HCT116 (cell line): ENCODE results near the gene MLLT3. TPM values are rescaled to one million over a fixed set of nuclear protein-coding genes. Genes with fewer than 3 reads are reported as not detected.

ENCODE experiments used
- ATAC-seq: fragments of 200-7000 bp; cut with Tn5 transposase; 2 replicates; pipeline ENCODE4 v1.9.1; 2020; ENCODE audit warnings: mild to moderate bottlenecking, moderate library complexity
- BruUV-seq: library from RNA; stranded (reverse); fragments of 400-500 nt; replicated peaks from 2 replicates; lab custom pipeline; 2021; lab: Mats Ljungman, UMichigan
- CTCF ChIA-PET: fragments of 300-600 bp; sonication (Branson Sonifier 250); formaldehyde crosslinking; loops from one replicate; lab custom pipeline; 2021; ENCODE audit warnings: antibody characterized with exemption; lab: Charles Lee
- POLR2A ChIA-PET: fragments of 300-600, 350-600 bp; sonication (Branson Sonifier 250); formaldehyde crosslinking; loops from one replicate; lab custom pipeline; 2021; ENCODE audit warnings: antibody characterized with exemption; lab: Charles Lee
- RAD21 ChIA-PET, 2 experiments: fragments of 300-600 bp; sonication (Branson Sonifier 250); formaldehyde crosslinking; loops; one replicate each; lab custom pipeline; 2023; ENCODE audit warnings: low total read pairs in 2 of 2; ENCODE audit not compliant: uncharacterized antibody in 2 of 2, unreplicated experiment in 2 of 2, low non-redundant PET in 1 of 2; lab: Charles Lee
- DNase-seq: peaks from one replicate; pipeline ENCODE4 v3.0.0-alpha.2; 2010; ENCODE audit warnings: low read depth, low spot score
- H2AFZ ChIP-seq: fragments of 200-600 bp; shearing (Covaris generic), sonication (generic); 2 replicates; pipeline ENCODE4 v1.6.1; 2017; ENCODE audit warnings: low read depth, mixed run types, mixed read lengths, antibody characterized with exemption, low read length; ENCODE audit not compliant: poor library complexity, severe bottlenecking
- H3K27ac ChIP-seq: 2 replicates; pipeline ENCODE4 v1.5.1; 2012; ENCODE audit warnings: low read depth, low read length
- H3K27me3 ChIP-seq: fragments of 200-600 bp; sonication (generic); 2 replicates; pipeline ENCODE4 v1.6.1; 2016; ENCODE audit warnings: mixed run types, low read length, mixed read lengths; ENCODE audit not compliant: insufficient read depth
- H3K36me3 ChIP-seq, 2 experiments: fragments of 200-500 bp in 1 of 2; fragments of 200-600 bp in 1 of 2; sonication (Bioruptor generic) in 1 of 2; sonication (generic) in 1 of 2; 2 replicates each; pipeline versions ENCODE4 v1.5.1 to v1.6.1; 2014 to 2016; ENCODE audit warnings: low read length in 2 of 2, inconsistent platforms in 1 of 2, mixed read lengths in 1 of 2, mixed run types in 1 of 2; ENCODE audit not compliant: insufficient read depth in 2 of 2, control insufficient read depth in 1 of 2
- H3K4me1 ChIP-seq, 2 experiments: fragments of 200-600 bp in 1 of 2; sonication (generic) in 1 of 2; 2 replicates each; pipeline versions ENCODE4 v1.5.1 to v1.6.1; 2012 to 2017; ENCODE audit warnings: low read length in 2 of 2, inconsistent platforms in 1 of 2, mild to moderate bottlenecking in 1 of 2, mixed read lengths in 1 of 2, mixed run types in 1 of 2, moderate library complexity in 1 of 2; ENCODE audit not compliant: insufficient read depth in 2 of 2, control insufficient read depth in 1 of 2
- H3K4me2 ChIP-seq: fragments of 200-600 bp; sonication (generic); 2 replicates; pipeline ENCODE4 v1.6.1; 2017; ENCODE audit warnings: mixed run types, low read length, mixed read lengths
- H3K4me3 ChIP-seq, 2 experiments: fragments of 200-600 bp in 1 of 2; sonication (generic) in 1 of 2; replicated peaks in 1 of 2; 2 replicates each; pipeline ENCODE4 v1.5.1; 2011 to 2016; ENCODE audit warnings: low read length in 2 of 2, control low read depth in 1 of 2, low read depth in 1 of 2, mild to moderate bottlenecking in 1 of 2, mixed read lengths in 1 of 2, mixed run types in 1 of 2
- H3K79me2 ChIP-seq: fragments of 200-600 bp; sonication (generic); 2 replicates; pipeline ENCODE4 v1.6.1; 2017; ENCODE audit warnings: mild to moderate bottlenecking, mixed run types, low read length, moderate library complexity, mixed read lengths; ENCODE audit not compliant: insufficient read depth
- H3K9ac ChIP-seq: fragments of 200-600 bp; sonication (generic); 2 replicates; pipeline ENCODE4 v1.6.1; 2016; ENCODE audit warnings: low read length, mixed read lengths
- H3K9me2 ChIP-seq: fragments of 200-600 bp; sonication (generic), shearing (Covaris generic); 2 replicates; pipeline ENCODE4 v1.6.1; 2017; ENCODE audit warnings: mixed run types, mild to moderate bottlenecking, moderate library complexity; ENCODE audit not compliant: insufficient read depth
- H3K9me3 ChIP-seq, 2 experiments: fragments of 200-500 bp in 1 of 2; fragments of 200-600 bp in 1 of 2; sonication (Bioruptor generic) in 1 of 2; sonication (generic) in 1 of 2; 2 replicates each; pipeline ENCODE4 v1.6.1; 2014 to 2017; ENCODE audit warnings: low read length in 2 of 2, mixed read lengths in 2 of 2, inconsistent platforms in 1 of 2, low read depth in 1 of 2, mild to moderate bottlenecking in 1 of 2, mixed run types in 1 of 2, moderate library complexity in 1 of 2; ENCODE audit not compliant: control insufficient read depth in 1 of 2, insufficient read depth in 1 of 2
- H4K20me1 ChIP-seq: fragments of 200-600 bp; sonication (generic), shearing (Covaris generic); 2 replicates; pipeline ENCODE4 v1.6.1; 2017; ENCODE audit warnings: mixed run types, mild to moderate bottlenecking, moderate library complexity; ENCODE audit not compliant: insufficient read depth
- CBX3 ChIP-seq: IDR thresholded peaks from 2 replicates; pipeline ENCODE4 v1.6.1; 2012; ENCODE audit warnings: low read depth
- EGR1 ChIP-seq: IDR thresholded peaks from 2 replicates; pipeline ENCODE4 v1.6.1; 2012; ENCODE audit warnings: low read depth
- ELF1 ChIP-seq: IDR thresholded peaks from 2 replicates; pipeline ENCODE4 v1.6.1; 2012; ENCODE audit warnings: low read depth, borderline replicate concordance
- EZH2 ChIP-seq: fragments of 200-600 bp; sonication (generic); IDR thresholded peaks from 2 replicates; pipeline ENCODE4 v1.6.1; 2017; ENCODE audit warnings: antibody characterized with exemption, mixed run types
- EZH2phosphoT487 ChIP-seq: fragments of 200-600 bp; IDR thresholded peaks from 2 replicates; pipeline ENCODE4 v1.6.1; 2018; ENCODE audit warnings: antibody characterized with exemption, borderline replicate concordance
- FOSL1 ChIP-seq: IDR thresholded peaks from 2 replicates; pipeline ENCODE4 v1.6.1; 2012; ENCODE audit warnings: low read depth
- JUND ChIP-seq: IDR thresholded peaks from 2 replicates; pipeline ENCODE4 v1.6.1; 2012
- MAX ChIP-seq: IDR thresholded peaks from 2 replicates; pipeline ENCODE4 v1.6.1; 2012
- POLR2A ChIP-seq: IDR thresholded peaks from 2 replicates; pipeline ENCODE4 v1.7.0; 2011; ENCODE audit warnings: borderline replicate concordance; ENCODE audit not compliant: insufficient read depth, insufficient read length; ENCODE audit errors: extremely low read depth
- POLR2AphosphoS5 ChIP-seq: IDR thresholded peaks from 2 replicates; pipeline ENCODE4 v1.6.1; 2011; ENCODE audit warnings: mild to moderate bottlenecking, low read depth, low read length, moderate library complexity
- RAD21 ChIP-seq: IDR thresholded peaks from 2 replicates; pipeline ENCODE4 v1.6.1; 2012; ENCODE audit warnings: low read depth, mild to moderate bottlenecking
- SIN3A ChIP-seq: IDR thresholded peaks from 2 replicates; pipeline ENCODE4 v1.6.1; 2012; ENCODE audit warnings: low read depth
- SP1 ChIP-seq: IDR thresholded peaks from 2 replicates; pipeline ENCODE4 v1.6.1; 2012; ENCODE audit warnings: low read depth
- SRF ChIP-seq: IDR thresholded peaks from 2 replicates; pipeline ENCODE4 v1.6.1; 2012; ENCODE audit warnings: low read depth
- TCF7L2 ChIP-seq: IDR thresholded peaks from 2 replicates; pipeline ENCODE4 v1.7.0; 2011; ENCODE audit warnings: borderline replicate concordance, inconsistent platforms; ENCODE audit not compliant: insufficient read depth, insufficient read length; ENCODE audit errors: extremely low read depth
- ZNF274 ChIP-seq: fragments of 200-500 bp; sonication (Bioruptor generic); IDR thresholded peaks from 2 replicates; pipeline ENCODE4 v1.6.1; 2014; ENCODE audit warnings: mild to moderate bottlenecking, low read depth, low read length, inconsistent platforms
- intact Hi-C: fragments of 100-400 bp; cut with micrococcal nuclease; formaldehyde crosslinking; loops from 2 replicates; pipeline ENCODE4 v1.10.0; 2022
- total RNA-seq: library from RNA; stranded (reverse); gene quantifications from one replicate; pipeline ENCODE4 v1.2.1, GENCODE V29; 2021; ENCODE audit not compliant: unreplicated experiment
- TF ChIP-seq, protein P1 (sequence below): IDR thresholded peaks from 2 replicates; pipeline ENCODE4 v1.6.1; 2012
- TF ChIP-seq, protein P2 (sequence below), 3 experiments: fragments of 200-600 bp in 1 of 3; sonication (generic) in 1 of 3; IDR thresholded peaks in 2 of 3; conservative IDR thresholded peaks in 1 of 3; 2 replicates each; pipeline ENCODE4 v1.5.1; 2012 to 2017; ENCODE audit warnings: low read depth in 2 of 3, low read length in 2 of 3, antibody characterized with exemption in 1 of 3, borderline replicate concordance in 1 of 3, control low read depth in 1 of 3, mild to moderate bottlenecking in 1 of 3, mixed read lengths in 1 of 3, mixed run types in 1 of 3, moderate library complexity in 1 of 3; ENCODE audit not compliant: insufficient read depth in 1 of 3
- TF ChIP-seq, protein P3 (sequence below): IDR thresholded peaks from 2 replicates; pipeline ENCODE4 v1.6.1; 2012; ENCODE audit warnings: low read depth

The MLLT3 gene
- total RNA-seq, 1 experiment from 2014 or later: 4.3 TPM

DNA sequence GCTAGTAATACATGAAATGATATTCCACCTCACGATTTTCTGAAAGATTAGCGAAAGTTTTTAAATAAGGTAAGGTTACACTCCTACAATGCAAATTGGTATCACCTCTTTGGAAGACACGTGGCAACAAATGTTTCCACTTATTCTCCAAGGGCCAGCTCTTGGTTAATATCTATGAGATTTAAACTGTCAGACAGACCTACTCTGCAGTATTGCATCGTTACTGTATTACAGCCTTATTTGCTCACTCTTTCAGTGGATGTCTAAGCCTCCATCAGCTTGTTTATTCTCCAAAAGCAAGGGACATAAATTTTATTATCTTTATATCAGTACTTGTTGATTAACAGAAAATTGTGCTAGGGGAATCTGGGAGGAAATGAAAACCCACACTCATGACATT, 135.7 kb downstream of the MLLT3 start:
- Histone ChIP-seq H3K4me3 (no peak overlapping the region), H2AFZ (no peak overlapping the region), H3K9me3 (no peaks in the 10 kb centered on the region), H4K20me1 (no peaks in the 10 kb centered on the region), H3K9me2 (no peaks in the 10 kb centered on the region), H3K9ac (no peak overlapping the region), H3K27ac (no peak overlapping the region), H3K4me2 (no peak overlapping the region), H3K36me3 (no peaks in the 10 kb centered on the region), H3K4me1 (no peaks in the 10 kb centered on the region), H3K79me2 (no peaks in the 10 kb centered on the region), H3K27me3 (peaks cover 46% of the 10 kb centered on the region)
- ChIA-PET RAD21 (no interaction called here), CTCF (no interaction called here), POLR2A (no interaction called here)
- TF ChIP-seq EGR1: no peak
- TF ChIP-seq TCF7L2: no peak
- no peak for TF ChIP-seq ZNF274
- TF ChIP-seq POLR2AphosphoS5: no peak
- no peak for TF ChIP-seq SRF
- TF ChIP-seq JUND: no peak
- TF ChIP-seq ELF1: no peak
- TF ChIP-seq FOSL1: no peak
- TF ChIP-seq RAD21: no peak
- TF ChIP-seq, protein P1, sequence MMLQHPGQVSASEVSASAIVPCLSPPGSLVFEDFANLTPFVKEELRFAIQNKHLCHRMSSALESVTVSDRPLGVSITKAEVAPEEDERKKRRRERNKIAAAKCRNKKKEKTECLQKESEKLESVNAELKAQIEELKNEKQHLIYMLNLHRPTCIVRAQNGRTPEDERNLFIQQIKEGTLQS: no peak
- TF ChIP-seq CBX3: no peak
- TF ChIP-seq EZH2: no peak
- TF ChIP-seq MAX: no peak
- TF ChIP-seq, protein P2, sequence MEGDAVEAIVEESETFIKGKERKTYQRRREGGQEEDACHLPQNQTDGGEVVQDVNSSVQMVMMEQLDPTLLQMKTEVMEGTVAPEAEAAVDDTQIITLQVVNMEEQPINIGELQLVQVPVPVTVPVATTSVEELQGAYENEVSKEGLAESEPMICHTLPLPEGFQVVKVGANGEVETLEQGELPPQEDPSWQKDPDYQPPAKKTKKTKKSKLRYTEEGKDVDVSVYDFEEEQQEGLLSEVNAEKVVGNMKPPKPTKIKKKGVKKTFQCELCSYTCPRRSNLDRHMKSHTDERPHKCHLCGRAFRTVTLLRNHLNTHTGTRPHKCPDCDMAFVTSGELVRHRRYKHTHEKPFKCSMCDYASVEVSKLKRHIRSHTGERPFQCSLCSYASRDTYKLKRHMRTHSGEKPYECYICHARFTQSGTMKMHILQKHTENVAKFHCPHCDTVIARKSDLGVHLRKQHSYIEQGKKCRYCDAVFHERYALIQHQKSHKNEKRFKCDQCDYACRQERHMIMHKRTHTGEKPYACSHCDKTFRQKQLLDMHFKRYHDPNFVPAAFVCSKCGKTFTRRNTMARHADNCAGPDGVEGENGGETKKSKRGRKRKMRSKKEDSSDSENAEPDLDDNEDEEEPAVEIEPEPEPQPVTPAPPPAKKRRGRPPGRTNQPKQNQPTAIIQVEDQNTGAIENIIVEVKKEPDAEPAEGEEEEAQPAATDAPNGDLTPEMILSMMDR (IDR thresholded peaks at IDR 0.05 in 2 of 3, conservative IDR thresholded peaks at IDR 0.05 in 1 of 3; ENCODE audit: borderline replicate concordance in 1 of 3, insufficient read depth in 1 of 3, low read depth in 2 of 3, low read length in 2 of 3): no peak
- no peak for TF ChIP-seq SP1
- no peak for TF ChIP-seq POLR2A
- TF ChIP-seq EZH2phosphoT487: no peak
- no peak for TF ChIP-seq SIN3A
- TF ChIP-seq, protein P3, sequence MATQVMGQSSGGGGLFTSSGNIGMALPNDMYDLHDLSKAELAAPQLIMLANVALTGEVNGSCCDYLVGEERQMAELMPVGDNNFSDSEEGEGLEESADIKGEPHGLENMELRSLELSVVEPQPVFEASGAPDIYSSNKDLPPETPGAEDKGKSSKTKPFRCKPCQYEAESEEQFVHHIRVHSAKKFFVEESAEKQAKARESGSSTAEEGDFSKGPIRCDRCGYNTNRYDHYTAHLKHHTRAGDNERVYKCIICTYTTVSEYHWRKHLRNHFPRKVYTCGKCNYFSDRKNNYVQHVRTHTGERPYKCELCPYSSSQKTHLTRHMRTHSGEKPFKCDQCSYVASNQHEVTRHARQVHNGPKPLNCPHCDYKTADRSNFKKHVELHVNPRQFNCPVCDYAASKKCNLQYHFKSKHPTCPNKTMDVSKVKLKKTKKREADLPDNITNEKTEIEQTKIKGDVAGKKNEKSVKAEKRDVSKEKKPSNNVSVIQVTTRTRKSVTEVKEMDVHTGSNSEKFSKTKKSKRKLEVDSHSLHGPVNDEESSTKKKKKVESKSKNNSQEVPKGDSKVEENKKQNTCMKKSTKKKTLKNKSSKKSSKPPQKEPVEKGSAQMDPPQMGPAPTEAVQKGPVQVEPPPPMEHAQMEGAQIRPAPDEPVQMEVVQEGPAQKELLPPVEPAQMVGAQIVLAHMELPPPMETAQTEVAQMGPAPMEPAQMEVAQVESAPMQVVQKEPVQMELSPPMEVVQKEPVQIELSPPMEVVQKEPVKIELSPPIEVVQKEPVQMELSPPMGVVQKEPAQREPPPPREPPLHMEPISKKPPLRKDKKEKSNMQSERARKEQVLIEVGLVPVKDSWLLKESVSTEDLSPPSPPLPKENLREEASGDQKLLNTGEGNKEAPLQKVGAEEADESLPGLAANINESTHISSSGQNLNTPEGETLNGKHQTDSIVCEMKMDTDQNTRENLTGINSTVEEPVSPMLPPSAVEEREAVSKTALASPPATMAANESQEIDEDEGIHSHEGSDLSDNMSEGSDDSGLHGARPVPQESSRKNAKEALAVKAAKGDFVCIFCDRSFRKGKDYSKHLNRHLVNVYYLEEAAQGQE: no peak
- intact Hi-C loops: no loop called here
- DNase-seq (no peak), ATAC-seq (no peak)
- no TSS peak for BruUV-seq
